Transverse colon (tissue), 4 donors: ENCODE results near the gene C12orf60. TPM values are rescaled to one million over a fixed set of nuclear protein-coding genes. Genes with fewer than 3 reads are reported as not detected.

Source experiments
- DNase-seq: peaks from one replicate; pipeline ENCODE4 v3.0.0-alpha.2; 2019
- H3K27ac ChIP-seq, 4 donors: fragments of 200-600 bp; sonication (generic); 2 replicates each; pipeline ENCODE4 v1.5.1; 2016 to 2018; ENCODE audit warnings: inconsistent platforms in 4 of 4
- H3K27me3 ChIP-seq: fragments of 200-600 bp; sonication (generic); 2 replicates; pipeline ENCODE4 v1.5.1; 2017; ENCODE audit warnings: inconsistent platforms
- H3K36me3 ChIP-seq, 4 donors: fragments of 200-600 bp; sonication (generic); 2 replicates each; pipeline ENCODE4 v1.5.1; 2017 to 2019; ENCODE audit warnings: inconsistent platforms in 4 of 4
- H3K4me1 ChIP-seq, 4 donors: fragments of 200-600 bp; sonication (generic); 2 replicates each; pipeline ENCODE4 v1.5.1; 2017 to 2020; ENCODE audit warnings: inconsistent platforms in 4 of 4
- H3K4me3 ChIP-seq, 4 donors: fragments of 200-600 bp; sonication (generic); 1 replicate in 1 of 4; 2 replicates in 3 of 4; pipeline versions ENCODE4 v1.5.1 to v1.6.1; 2017 to 2019; ENCODE audit warnings: inconsistent platforms in 4 of 4
- H3K9me3 ChIP-seq, 2 donors: fragments of 200-600 bp; sonication (generic); 2 replicates each; pipeline ENCODE4 v1.5.1; 2017 to 2019; ENCODE audit warnings: inconsistent platforms in 2 of 2
- CTCF ChIP-seq, 5 experiments: fragments of 200-600 bp in 3 of 5; fragments of 450-650 bp in 2 of 5; sonication (generic) in 3 of 5; IDR thresholded peaks; 1 replicate in 2 of 5; 2 replicates in 3 of 5; pipeline ENCODE4 v1.5.1; 2016 to 2017; ENCODE audit warnings: antibody characterized with exemption in 5 of 5, inconsistent platforms in 3 of 5, mild to moderate bottlenecking in 2 of 5, moderate library complexity in 1 of 5
- EP300 ChIP-seq: sonication (generic); formaldehyde crosslinking; IDR thresholded peaks from one replicate; pipeline ENCODE4 v1.6.1; 2017; ENCODE audit warnings: antibody characterized with exemption, low read depth
- POLR2A ChIP-seq: fragments of 450-650 bp; IDR thresholded peaks from one replicate; pipeline ENCODE4 v1.6.1; 2016; ENCODE audit warnings: antibody characterized with exemption, mild to moderate bottlenecking, moderate library complexity
- POLR2AphosphoS5 ChIP-seq, 3 donors: sonication (generic); formaldehyde crosslinking; IDR thresholded peaks; one replicate each; pipeline ENCODE4 v1.6.1; 2016; ENCODE audit warnings: antibody characterized with exemption in 3 of 3
- WGBS, 2 donors: methylation state at CpG; one replicate each; pipeline ENCODE4 v1.1.5; 2018; ENCODE audit warnings: low coverage in 1 of 2; 5-methylcytosine and 5-hydroxymethylcytosine counted together
- in situ Hi-C, 4 donors: fragments of 200-750 bp; cut with MboI; loops; one replicate each; pipeline versions ENCODE4 v1.15.0 to v1.15.1; 2017; ENCODE audit warnings: low sequenced_read_pairs in 3 of 4, low pct_ligation_motif_present in 1 of 4, low pct_unique_long_range_greater_than_20kb in 1 of 4
- intact Hi-C: fragments of 100-400 bp; cut with DNase I; formaldehyde crosslinking; loops from one replicate; pipeline ENCODE4 v1.15.1; 2023; ENCODE audit warnings: low total_unique reads
- total RNA-seq, 4 donors: library from RNA; depleted of rRNA; stranded (reverse); fragments of >200 nt; gene quantifications; one replicate each; pipeline ENCODE4 v1.1.0, GENCODE V29; 2016

Gene C12orf60
- total RNA-seq, 4 donors from 2014 or later: 0.55 to 0.95 TPM; not detected in 2

DNA sequence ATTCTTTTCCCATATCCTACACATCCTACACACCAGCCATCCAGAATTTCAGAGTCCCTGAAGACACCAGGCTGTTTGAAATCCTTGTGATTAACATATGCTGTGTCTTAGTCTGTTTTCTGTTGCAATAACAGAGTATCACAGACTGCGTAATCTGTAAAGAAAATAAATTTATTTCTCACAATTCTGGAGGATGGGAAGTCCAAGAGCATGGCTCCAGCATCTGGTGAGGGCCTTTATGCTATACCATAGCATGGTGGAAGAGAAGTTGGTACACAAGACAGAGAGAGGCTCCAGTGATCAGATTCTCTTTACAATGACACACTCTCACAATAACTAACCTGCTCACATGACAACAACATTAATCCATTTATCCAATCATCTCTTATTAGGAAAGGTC lies 35.8 kb downstream of the C12orf60 start:
- Histone ChIP-seq H3K27ac (no peak overlapping the region), H3K27me3 (no peaks in the 10 kb centered on the region), H3K4me1 (peaks cover 10 to 39% (median 18%) of the 10 kb centered on the region in 4 donors), H3K36me3 (no peaks in the 10 kb centered on the region), H3K9me3 (no peaks in the 10 kb centered on the region), H3K4me3 (no peak overlapping the region)
- TF ChIP-seq CTCF (IDR thresholded peaks at IDR 0.05): no peak
- TF ChIP-seq EP300: no peak
- TF ChIP-seq POLR2AphosphoS5 (IDR thresholded peaks at IDR 0.05): no peak
- TF ChIP-seq POLR2A: no peak
- intact Hi-C loops (no loop called here), in situ Hi-C loops (loop anchor here in 2 of 4 donors (25.0 kb wide), 2 partner anchors 423 to 673 kb away; no protein-coding TSS in a partner anchor)
- no peak for DNase-seq
- WGBS, 2 donors: 100% methylated on average over 1 of the region's 1 CpG; no CpG with 5 or more reads in 1 of the 2 donors

- H3K36me3 ChIP-seq: no peaks in the 10 kb centered on the region
- no peak overlapping the region for H3K4me3 ChIP-seq
- intact Hi-C loops (loop anchor here (5.0 to 10.0 kb wide), 2 partner anchors 304 to 382 kb away; partner anchors contain the start of gene RERG), in situ Hi-C loops (loop anchor here in 3 of 4 donors (5.0 to 25.0 kb wide), 4 partner anchors 157 to 672 kb away; partner anchors contain the start of gene RERG (in 2 of the 3))
- H3K27ac ChIP-seq: peak overlapping the region in 2 of 4 donors; percentile 0 to 51
- TF ChIP-seq POLR2A: no peak
- no peak for TF ChIP-seq POLR2AphosphoS5 (IDR thresholded peaks at IDR 0.05)
- no peak for TF ChIP-seq EP300
- no peak for TF ChIP-seq CTCF (IDR thresholded peaks at IDR 0.05)
- no peaks in the 10 kb centered on the region for H3K9me3 ChIP-seq
- no peaks in the 10 kb centered on the region for H3K27me3 ChIP-seq
- 62 to 67% methylated on average over 1 to 4 of the region's 4 CpGs for WGBS, 2 donors
- H3K4me1 ChIP-seq: peaks cover 10 to 42% (median 19%) of the 10 kb centered on the region in 4 donors
- DNase-seq: no peak
These were observed 37.1 kb downstream of the C12orf60 start for GRCh38 chr12:14840616-14841015.

GRCh38 chr12:14841761-14842160 lies 38.3 kb downstream of the C12orf60 start:
- H3K27me3 ChIP-seq: no peaks in the 10 kb centered on the region
- in situ Hi-C loops: loop anchor here in 3 of 4 donors (5.0 to 25.0 kb wide), 4 partner anchors 156 to 671 kb away; partner anchors contain the start of gene RERG (in 2 of the 3)
- H3K4me1 ChIP-seq: peaks cover 10 to 53% (median 24%) of the 10 kb centered on the region in 4 donors

More at GRCh38 chr12:14841761-14842160, 38.3 kb downstream of the C12orf60 start:
- Histone ChIP-seq H3K4me3 (no peak overlapping the region), H3K27ac (peak overlapping the region; percentile 38 to 51 (median 44)), H3K36me3 (no peaks in the 10 kb centered on the region), H3K9me3 (no peaks in the 10 kb centered on the region)
- peak; percentile 23 for DNase-seq
- intact Hi-C loops: loop anchor here (5.0 to 10.0 kb wide), 2 partner anchors 303 to 381 kb away; partner anchors contain the start of gene RERG
- no peak for TF ChIP-seq EP300
- TF ChIP-seq CTCF (IDR thresholded peaks at IDR 0.05): no peak
- peak in 2 of 3 donors; percentile 54 to 70 for TF ChIP-seq POLR2AphosphoS5 (IDR thresholded peaks at IDR 0.05)
- 76% methylated on average over 3 of the region's 3 CpGs; no CpG with 5 or more reads in 1 of the 2 donors for WGBS, 2 donors
